Body of pancreas (tissue), 4 donors: ENCODE results near the gene PRKAG2.

ENCODE experiments used
- CTCF ChIP-seq, 7 experiments: fragments of 450-650 bp in 4 of 7; fragments of 200-600 bp in 3 of 7; sonication (generic) in 3 of 7; IDR thresholded peaks; one replicate each; pipeline ENCODE4 v1.5.1; 2016 to 2019; ENCODE audit warnings: antibody characterized with exemption in 7 of 7
- POLR2A ChIP-seq, 3 donors: fragments of 450-650 bp; IDR thresholded peaks; one replicate each; pipeline ENCODE4 v1.6.1; 2016; ENCODE audit warnings: antibody characterized with exemption in 3 of 3, mild to moderate bottlenecking in 2 of 3

GRCh38 chr7:151851145-151851751, 25.7 kb downstream of the PRKAG2 start:
- TF ChIP-seq POLR2A (IDR thresholded peaks at IDR 0.05) (no peak), CTCF (IDR thresholded peaks at IDR 0.05) (no peak)
